SK-N-SH (cell line): ENCODE data around the gene RBM20. TPM values are rescaled to one million over a fixed set of nuclear protein-coding genes. Genes with fewer than 3 reads are reported as not detected.
A peak's percentile ranks its signal among the peaks of the same experiment; 100 is the strongest.

Source experiments
- CTCF ChIA-PET: fragments of 300-600, 350-600 bp; formaldehyde crosslinking; extraction: SDS; loops from one replicate; lab custom pipeline; 2021; lab: Yijun Ruan, JAX
- POLR2A ChIA-PET: fragments of 350-600 bp; sonication (Branson Sonifier 250); formaldehyde crosslinking; extraction: SDS; loops from one replicate; lab custom pipeline; 2020; ENCODE audit warnings: antibody characterized with exemption, inconsistent platforms; lab: Yijun Ruan, JAX
- DNase-seq: peaks from one replicate; pipeline ENCODE4 v3.0.0; 2012
- H2AFZ ChIP-seq: fragments of 200-600 bp; sonication (generic); 2 replicates; pipeline ENCODE4 v1.8.1; 2016; ENCODE audit warnings: antibody characterized with exemption, mild to moderate bottlenecking, low read depth
- H3F3A ChIP-seq: fragments of 200-600 bp; sonication (generic); replicated peaks from 2 replicates; pipeline ENCODE3; 2016; ENCODE audit warnings: antibody characterized with exemption, mild to moderate bottlenecking; ENCODE audit not compliant: insufficient read depth
- H3K27ac ChIP-seq, 2 experiments: fragments of 200-500 bp in 1 of 2; fragments of 200-600 bp in 1 of 2; sonication (Bioruptor generic) in 1 of 2; sonication (generic), shearing (Covaris generic) in 1 of 2; 2 replicates each; pipeline versions ENCODE4 v1.5.1 to v1.6.1; 2014 to 2016; ENCODE audit warnings: low read depth in 2 of 2, inconsistent platforms in 1 of 2, low read length in 1 of 2, mild to moderate bottlenecking in 1 of 2, mixed read lengths in 1 of 2
- H3K27me3 ChIP-seq: fragments of 200-600 bp; sonication (generic), shearing (Covaris generic); 2 replicates; pipeline ENCODE4 v1.6.1; 2016; ENCODE audit warnings: mixed run types; ENCODE audit not compliant: insufficient read depth
- H3K36me3 ChIP-seq, 2 experiments: fragments of 200-500 bp in 1 of 2; fragments of 200-600 bp in 1 of 2; sonication (Bioruptor generic) in 1 of 2; sonication (generic) in 1 of 2; replicated peaks in 1 of 2; 2 replicates each; pipeline versions ENCODE3 to v1.5.1; 2014 to 2016; ENCODE audit warnings: low read length in 1 of 2, mild to moderate bottlenecking in 1 of 2; ENCODE audit not compliant: insufficient read depth in 2 of 2, control insufficient read depth in 1 of 2
- H3K4me1 ChIP-seq, 2 experiments: fragments of 200-500 bp in 1 of 2; fragments of 200-600 bp in 1 of 2; sonication (Bioruptor generic) in 1 of 2; sonication (generic), shearing (Covaris generic) in 1 of 2; 2 replicates each; pipeline versions ENCODE4 v1.5.1 to v1.6.1; 2014 to 2016; ENCODE audit warnings: low read depth in 1 of 2, low read length in 1 of 2, mixed run types in 1 of 2; ENCODE audit not compliant: insufficient read depth in 2 of 2, control insufficient read depth in 1 of 2
- H3K4me2 ChIP-seq: fragments of 200-600 bp; sonication (generic), shearing (Covaris generic); 2 replicates; pipeline ENCODE4 v1.6.1; 2017; ENCODE audit warnings: mixed run types
- H3K4me3 ChIP-seq, 2 experiments: fragments of 200-500 bp in 1 of 2; fragments of 200-600 bp in 1 of 2; sonication (Bioruptor generic) in 1 of 2; sonication (generic), shearing (Covaris generic) in 1 of 2; 2 replicates each; pipeline versions ENCODE4 v1.5.1 to v1.8.1; 2014 to 2016; ENCODE audit warnings: low read depth in 2 of 2, inconsistent platforms in 1 of 2, low read length in 1 of 2, mild to moderate bottlenecking in 1 of 2, mixed read lengths in 1 of 2, moderate library complexity in 1 of 2
- H3K79me2 ChIP-seq: fragments of 200-600 bp; sonication (generic); 2 replicates; pipeline ENCODE4 v1.8.1; 2017; ENCODE audit warnings: mild to moderate bottlenecking; ENCODE audit not compliant: insufficient read depth
- H3K9ac ChIP-seq: fragments of 200-600 bp; sonication (generic); 2 replicates; pipeline ENCODE4 v1.6.1; 2017; ENCODE audit warnings: mixed run types
- H3K9me2 ChIP-seq: fragments of 200-600 bp; sonication (generic); 2 replicates; pipeline ENCODE4 v1.6.1; 2017; ENCODE audit warnings: mixed run types
- H3K9me3 ChIP-seq: fragments of 200-600 bp; sonication (generic); 2 replicates; pipeline ENCODE4 v1.6.1; 2017; ENCODE audit warnings: mixed run types, mild to moderate bottlenecking, moderate library complexity
- H4K20me1 ChIP-seq: fragments of 200-600 bp; sonication (generic); 2 replicates; pipeline ENCODE4 v1.6.1; 2017; ENCODE audit warnings: mild to moderate bottlenecking, mixed run types; ENCODE audit not compliant: insufficient read depth
- ELF1 ChIP-seq: IDR thresholded peaks from 2 replicates; pipeline ENCODE4 v1.4.0; 2012
- EP300 ChIP-seq, 2 experiments: IDR thresholded peaks; 2 replicates each; pipeline versions ENCODE4 v1.4.0 to v1.6.1; 2012; ENCODE audit warnings: borderline replicate concordance in 1 of 2, low read depth in 1 of 2, low read length in 1 of 2
- EZH2phosphoT487 ChIP-seq: fragments of 200-600 bp; sonication (generic); IDR thresholded peaks from 2 replicates; pipeline ENCODE4 v1.6.1; 2017; ENCODE audit warnings: low read depth, mixed run types, mild to moderate bottlenecking, antibody characterized with exemption, moderate library complexity, borderline replicate concordance
- FOXJ3 ChIP-seq: sonication (generic); formaldehyde crosslinking; IDR thresholded peaks from 2 replicates; pipeline ENCODE4 v1.5.1; 2020; ENCODE audit warnings: mild to moderate bottlenecking, missing genetic modification reagents
- GABPA ChIP-seq: IDR thresholded peaks from 2 replicates; pipeline ENCODE4 v1.4.0; 2012; ENCODE audit warnings: low read depth, mild to moderate bottlenecking
- JUND ChIP-seq: IDR thresholded peaks from 2 replicates; pipeline ENCODE4 v1.4.0; 2012
- RAD21 ChIP-seq: IDR thresholded peaks from 2 replicates; pipeline ENCODE4 v1.6.1; 2012; ENCODE audit warnings: mild to moderate bottlenecking, low read length
- RCOR1 ChIP-seq: fragments of 150-350 bp; IDR thresholded peaks from 2 replicates; pipeline ENCODE4 v1.6.1; 2017; ENCODE audit warnings: antibody characterized with exemption, low read length
- RXRA ChIP-seq: IDR thresholded peaks from 2 replicates; pipeline ENCODE4 v1.4.0; 2012; ENCODE audit warnings: low read depth, mild to moderate bottlenecking, borderline replicate concordance
- SMC3 ChIP-seq: IDR thresholded peaks from 2 replicates; pipeline ENCODE4 v1.6.1; 2012; ENCODE audit warnings: low read depth, low read length, improper control_type of control experiment
- TCF12 ChIP-seq: IDR thresholded peaks from 2 replicates; pipeline ENCODE4 v1.4.0; 2012
- TEAD4 ChIP-seq: IDR thresholded peaks from 2 replicates; pipeline ENCODE4 v1.4.0; 2012; ENCODE audit warnings: mild to moderate bottlenecking, borderline replicate concordance; ENCODE audit not compliant: insufficient read depth
- USF2 ChIP-seq: fragments of 150-350 bp; IDR thresholded peaks from 2 replicates; pipeline ENCODE4 v1.6.1; 2017; ENCODE audit warnings: antibody characterized with exemption, low read length, low read depth, borderline replicate concordance
- WGBS: methylation state at CpG from one replicate; pipeline ENCODE4 v1.1.6; 2017; ENCODE audit warnings: low lambda C conversion rate; 5-methylcytosine and 5-hydroxymethylcytosine counted together
- polyA plus RNA-seq, 3 experiments: library from polyadenylated mRNA; depleted of rRNA; stranded (reverse); fragments of >200 nt; gene quantifications; 2 replicates each; pipeline ENCODE4 v1.2.3, GENCODE V29; 2012
- TF ChIP-seq, protein P1 (sequence below): IDR thresholded peaks from 2 replicates; pipeline ENCODE4 v1.6.1; 2012; ENCODE audit warnings: mild to moderate bottlenecking, low read depth, low read length, moderate library complexity
- TF ChIP-seq, protein P2 (sequence below): IDR thresholded peaks from 2 replicates; pipeline ENCODE4 v1.4.0; 2012; ENCODE audit warnings: low read depth, borderline replicate concordance
- TF ChIP-seq, protein P3 (sequence below): fragments of 150-350 bp; IDR thresholded peaks from 2 replicates; pipeline ENCODE4 v1.6.1; 2016; ENCODE audit warnings: mild to moderate bottlenecking, low read depth, low read length

The RBM20 gene
- polyA plus RNA-seq, 1 of the 3 experiments (the other 2 are of a cell fraction): 0.64 TPM

- Histone ChIP-seq H3K27ac (peak overlapping the region in 1 of 2 experiments; percentile 97; a peak in 2 of 4 replicates), H3K36me3 (no peaks in the 10 kb centered on the region), H3K9ac (no peak overlapping the region), H3K9me2 (no peaks in the 10 kb centered on the region), H3F3A (no peaks in the 10 kb centered on the region), H3K4me2 (no peak overlapping the region), H3K79me2 (no peaks in the 10 kb centered on the region), H3K4me3 (no peak overlapping the region), H3K27me3 (no peaks in the 10 kb centered on the region), H3K4me1 (peaks cover 0 to 48% of the 10 kb centered on the region in 2 experiments; a peak in 1 of 4 replicates), H4K20me1 (no peaks in the 10 kb centered on the region), H3K9me3 (no peaks in the 10 kb centered on the region), H2AFZ (no peak overlapping the region)
- ChIA-PET CTCF (interaction anchor here (0.6 to 3.0 kb wide), 6 partner anchors 10 to 56 kb away, joined by 3 to 14 read pairs (median 4); no protein-coding TSS in a partner anchor), POLR2A (interaction anchor here (1.2 to 1.4 kb wide), 2 partner anchors 8 to 91 kb away, joined by 3 to 5 read pairs; partner anchors contain the start of gene PDCD4)
- WGBS: 87% methylated on average over 7 of the region's 8 CpGs
- no peak for DNase-seq
- TF ChIP-seq RCOR1: no peak
- TF ChIP-seq USF2: no peak
- TF ChIP-seq, protein P1, sequence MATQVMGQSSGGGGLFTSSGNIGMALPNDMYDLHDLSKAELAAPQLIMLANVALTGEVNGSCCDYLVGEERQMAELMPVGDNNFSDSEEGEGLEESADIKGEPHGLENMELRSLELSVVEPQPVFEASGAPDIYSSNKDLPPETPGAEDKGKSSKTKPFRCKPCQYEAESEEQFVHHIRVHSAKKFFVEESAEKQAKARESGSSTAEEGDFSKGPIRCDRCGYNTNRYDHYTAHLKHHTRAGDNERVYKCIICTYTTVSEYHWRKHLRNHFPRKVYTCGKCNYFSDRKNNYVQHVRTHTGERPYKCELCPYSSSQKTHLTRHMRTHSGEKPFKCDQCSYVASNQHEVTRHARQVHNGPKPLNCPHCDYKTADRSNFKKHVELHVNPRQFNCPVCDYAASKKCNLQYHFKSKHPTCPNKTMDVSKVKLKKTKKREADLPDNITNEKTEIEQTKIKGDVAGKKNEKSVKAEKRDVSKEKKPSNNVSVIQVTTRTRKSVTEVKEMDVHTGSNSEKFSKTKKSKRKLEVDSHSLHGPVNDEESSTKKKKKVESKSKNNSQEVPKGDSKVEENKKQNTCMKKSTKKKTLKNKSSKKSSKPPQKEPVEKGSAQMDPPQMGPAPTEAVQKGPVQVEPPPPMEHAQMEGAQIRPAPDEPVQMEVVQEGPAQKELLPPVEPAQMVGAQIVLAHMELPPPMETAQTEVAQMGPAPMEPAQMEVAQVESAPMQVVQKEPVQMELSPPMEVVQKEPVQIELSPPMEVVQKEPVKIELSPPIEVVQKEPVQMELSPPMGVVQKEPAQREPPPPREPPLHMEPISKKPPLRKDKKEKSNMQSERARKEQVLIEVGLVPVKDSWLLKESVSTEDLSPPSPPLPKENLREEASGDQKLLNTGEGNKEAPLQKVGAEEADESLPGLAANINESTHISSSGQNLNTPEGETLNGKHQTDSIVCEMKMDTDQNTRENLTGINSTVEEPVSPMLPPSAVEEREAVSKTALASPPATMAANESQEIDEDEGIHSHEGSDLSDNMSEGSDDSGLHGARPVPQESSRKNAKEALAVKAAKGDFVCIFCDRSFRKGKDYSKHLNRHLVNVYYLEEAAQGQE: no peak
- no peak for TF ChIP-seq TEAD4
Observed at GRCh38 chr10:110780704-110781103, 136.6 kb downstream of the RBM20 start.

GRCh38 chr10:110781139-110781538 lies 137.0 kb downstream of the RBM20 start:
- H3K36me3 ChIP-seq: no peaks in the 10 kb centered on the region
- H3K9me3 ChIP-seq: no peaks in the 10 kb centered on the region
- POLR2A ChIA-PET: interaction anchor here (1.2 to 1.4 kb wide), 2 partner anchors 8 to 90 kb away, joined by 3 to 5 read pairs; partner anchors contain the start of gene PDCD4
- H3F3A ChIP-seq: no peaks in the 10 kb centered on the region
- H3K4me3 ChIP-seq: no peak overlapping the region
- no peak overlapping the region for H3K4me2 ChIP-seq
- no peaks in the 10 kb centered on the region for H3K9me2 ChIP-seq
- H2AFZ ChIP-seq: no peak overlapping the region
- no peaks in the 10 kb centered on the region for H3K79me2 ChIP-seq
- H3K4me1 ChIP-seq: peaks cover 0 to 52% of the 10 kb centered on the region in 2 experiments; a peak in 2 of 4 replicates
- CTCF ChIA-PET: interaction anchor here (0.6 to 3.0 kb wide), 7 partner anchors 10 to 101 kb away, joined by 3 to 14 read pairs (median 4); no protein-coding TSS in a partner anchor
- H4K20me1 ChIP-seq: no peaks in the 10 kb centered on the region
- no peaks in the 10 kb centered on the region for H3K27me3 ChIP-seq
- peak; percentile 80 for DNase-seq
- WGBS: 61% methylated on average over 4 of the region's 7 CpGs
- H3K27ac ChIP-seq: peak overlapping the region in 1 of 2 experiments; percentile 97; a peak in 2 of 4 replicates
- no peak overlapping the region for H3K9ac ChIP-seq
- TF ChIP-seq JUND: no peak
- no peak for TF ChIP-seq EZH2phosphoT487
- TF ChIP-seq RAD21: peak; percentile 17; the same call in 1 of the 2 replicates
- TF ChIP-seq GABPA: no peak
- TF ChIP-seq EP300 (IDR thresholded peaks at IDR 0.05; ENCODE audit: borderline replicate concordance in 1 of 2, low read depth in 1 of 2, low read length in 1 of 2): peak in 1 of 2 experiments; percentile 59; a peak in 2 of 4 replicates
- TF ChIP-seq ELF1: no peak
- 0 out of 2 replicates have a peak, but pooled peaks have one; percentile 15 for TF ChIP-seq TCF12
- TF ChIP-seq, protein P2, sequence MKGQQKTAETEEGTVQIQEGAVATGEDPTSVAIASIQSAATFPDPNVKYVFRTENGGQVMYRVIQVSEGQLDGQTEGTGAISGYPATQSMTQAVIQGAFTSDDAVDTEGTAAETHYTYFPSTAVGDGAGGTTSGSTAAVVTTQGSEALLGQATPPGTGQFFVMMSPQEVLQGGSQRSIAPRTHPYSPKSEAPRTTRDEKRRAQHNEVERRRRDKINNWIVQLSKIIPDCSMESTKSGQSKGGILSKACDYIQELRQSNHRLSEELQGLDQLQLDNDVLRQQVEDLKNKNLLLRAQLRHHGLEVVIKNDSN: no peak
- TF ChIP-seq SMC3: no peak
- TF ChIP-seq FOXJ3 (CRISPR knock-in tag): peak; percentile 79
- TF ChIP-seq, protein P1: no peak
- TF ChIP-seq, protein P3, sequence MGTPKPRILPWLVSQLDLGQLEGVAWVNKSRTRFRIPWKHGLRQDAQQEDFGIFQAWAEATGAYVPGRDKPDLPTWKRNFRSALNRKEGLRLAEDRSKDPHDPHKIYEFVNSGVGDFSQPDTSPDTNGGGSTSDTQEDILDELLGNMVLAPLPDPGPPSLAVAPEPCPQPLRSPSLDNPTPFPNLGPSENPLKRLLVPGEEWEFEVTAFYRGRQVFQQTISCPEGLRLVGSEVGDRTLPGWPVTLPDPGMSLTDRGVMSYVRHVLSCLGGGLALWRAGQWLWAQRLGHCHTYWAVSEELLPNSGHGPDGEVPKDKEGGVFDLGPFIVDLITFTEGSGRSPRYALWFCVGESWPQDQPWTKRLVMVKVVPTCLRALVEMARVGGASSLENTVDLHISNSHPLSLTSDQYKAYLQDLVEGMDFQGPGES: no peak
- no peak for TF ChIP-seq RXRA
